Smooth muscle cell (in vitro differentiated cells): ENCODE measurements around the gene FAM219A. TPM values are rescaled to one million over a fixed set of nuclear protein-coding genes. Genes with fewer than 3 reads are reported as not detected.

Experiments used
- DNase-seq: peaks from one replicate; lab custom pipeline; 2025; ENCODE audit not compliant: unreplicated experiment; lab: John Stamatoyannopoulos, UW
- H2AFZ ChIP-seq: fragments of 200-600 bp; sonication (generic); 2 replicates; pipeline ENCODE4 v1.6.0; 2016; ENCODE audit warnings: antibody characterized with exemption, low read depth, mild to moderate bottlenecking
- H3F3A ChIP-seq: fragments of 200-600 bp; sonication (generic); 2 replicates; pipeline ENCODE4 v1.6.0; 2017; ENCODE audit warnings: antibody characterized with exemption, low read depth
- H3K27ac ChIP-seq: fragments of 200-600 bp; sonication (generic); 2 replicates; pipeline ENCODE4 v1.5.1; 2016; ENCODE audit warnings: low read depth, mild to moderate bottlenecking
- H3K27me3 ChIP-seq: fragments of 200-600 bp; sonication (generic); 2 replicates; pipeline ENCODE4 v1.6.1; 2016; ENCODE audit warnings: low read depth, mild to moderate bottlenecking
- H3K36me3 ChIP-seq: fragments of 200-600 bp; sonication (generic); 2 replicates; pipeline ENCODE4 v1.5.1; 2016; ENCODE audit warnings: low read depth
- H3K4me1 ChIP-seq: fragments of 200-600 bp; sonication (generic); 2 replicates; pipeline ENCODE4 v1.5.1; 2016; ENCODE audit warnings: low read depth
- H3K4me2 ChIP-seq: fragments of 200-600 bp; sonication (generic); 2 replicates; pipeline ENCODE4 v1.6.0; 2016; ENCODE audit warnings: mild to moderate bottlenecking
- H3K4me3 ChIP-seq: fragments of 200-600 bp; sonication (generic); 2 replicates; pipeline ENCODE4 v1.5.1; 2016; ENCODE audit warnings: mild to moderate bottlenecking
- H3K79me2 ChIP-seq: fragments of 200-600 bp; sonication (generic); 2 replicates; pipeline ENCODE4 v1.6.0; 2016; ENCODE audit warnings: low read depth, mild to moderate bottlenecking
- H3K9ac ChIP-seq: fragments of 200-600 bp; sonication (generic); 2 replicates; pipeline ENCODE4 v1.6.0; 2016; ENCODE audit warnings: low read depth
- H3K9me3 ChIP-seq: fragments of 200-600 bp; sonication (generic); replicated peaks from 2 replicates; pipeline ENCODE4 v1.5.1; 2016; ENCODE audit warnings: low read depth
- H4K20me1 ChIP-seq: fragments of 200-600 bp; sonication (generic); 2 replicates; pipeline ENCODE4 v1.6.0; 2016; ENCODE audit warnings: low read depth
- WGBS: methylation state at CpG from one replicate; pipeline ENCODE4 v1.1.7; 2016; ENCODE audit warnings: low lambda C conversion rate; 5-methylcytosine and 5-hydroxymethylcytosine counted together
- polyA plus RNA-seq: library from polyadenylated mRNA; unstranded; fragments of >200 nt; fragmentation: Nextera tagmentation; extraction: Ambion mirVana; gene quantifications from 2 replicates; pipeline ENCODE4 v1.2.1, GENCODE V29; 2016
- total RNA-seq: library from RNA; depleted of rRNA; stranded (reverse); fragments of >200 nt; gene quantifications from 2 replicates; pipeline ENCODE4 v1.2.3, GENCODE V29; 2014
- TF ChIP-seq, protein P1 (sequence below): fragments of 200-600 bp; sonication (generic); IDR thresholded peaks from 2 replicates; pipeline ENCODE4 v1.5.1; 2017; ENCODE audit warnings: borderline replicate concordance, mild to moderate bottlenecking, antibody characterized with exemption; ENCODE audit not compliant: insufficient read depth, poor library complexity, severe bottlenecking

FAM219A gene
- total and polyA plus RNA-seq, 2 experiments from 2014 or later: 13.3 to 29.5 TPM

DNA sequence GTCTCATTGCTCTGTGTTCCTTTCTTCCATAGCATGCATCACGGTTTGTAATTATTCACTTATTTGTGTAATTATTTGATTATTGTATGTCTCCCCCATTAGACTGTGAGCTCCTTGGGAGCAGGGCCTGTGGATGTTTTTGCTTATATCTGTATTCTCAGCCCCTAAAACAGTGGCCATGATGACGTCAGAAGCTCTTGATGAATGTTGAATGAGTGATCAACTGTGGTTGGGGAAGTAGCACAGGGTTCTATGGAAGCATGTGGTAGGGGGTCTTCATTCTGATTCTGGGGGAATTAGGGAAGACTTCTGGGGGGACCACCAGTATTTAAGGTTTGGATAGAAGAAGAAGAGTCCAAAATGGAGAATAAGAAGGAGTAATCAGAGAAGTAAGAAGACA, 6.2 kb upstream of the FAM219A start:
- H3K27me3 ChIP-seq: peaks cover 13% of the 10 kb centered on the region
- no peaks in the 10 kb centered on the region for H3K79me2 ChIP-seq
- TF ChIP-seq, protein P1, sequence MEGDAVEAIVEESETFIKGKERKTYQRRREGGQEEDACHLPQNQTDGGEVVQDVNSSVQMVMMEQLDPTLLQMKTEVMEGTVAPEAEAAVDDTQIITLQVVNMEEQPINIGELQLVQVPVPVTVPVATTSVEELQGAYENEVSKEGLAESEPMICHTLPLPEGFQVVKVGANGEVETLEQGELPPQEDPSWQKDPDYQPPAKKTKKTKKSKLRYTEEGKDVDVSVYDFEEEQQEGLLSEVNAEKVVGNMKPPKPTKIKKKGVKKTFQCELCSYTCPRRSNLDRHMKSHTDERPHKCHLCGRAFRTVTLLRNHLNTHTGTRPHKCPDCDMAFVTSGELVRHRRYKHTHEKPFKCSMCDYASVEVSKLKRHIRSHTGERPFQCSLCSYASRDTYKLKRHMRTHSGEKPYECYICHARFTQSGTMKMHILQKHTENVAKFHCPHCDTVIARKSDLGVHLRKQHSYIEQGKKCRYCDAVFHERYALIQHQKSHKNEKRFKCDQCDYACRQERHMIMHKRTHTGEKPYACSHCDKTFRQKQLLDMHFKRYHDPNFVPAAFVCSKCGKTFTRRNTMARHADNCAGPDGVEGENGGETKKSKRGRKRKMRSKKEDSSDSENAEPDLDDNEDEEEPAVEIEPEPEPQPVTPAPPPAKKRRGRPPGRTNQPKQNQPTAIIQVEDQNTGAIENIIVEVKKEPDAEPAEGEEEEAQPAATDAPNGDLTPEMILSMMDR: no peak
- no peaks in the 10 kb centered on the region for H4K20me1 ChIP-seq
- H3F3A ChIP-seq: no peaks in the 10 kb centered on the region
- H3K9me3 ChIP-seq: no peaks in the 10 kb centered on the region
- H3K27ac ChIP-seq: no peak overlapping the region
- no peak overlapping the region for H3K4me2 ChIP-seq
- H3K4me1 ChIP-seq: peaks cover 12% of the 10 kb centered on the region
- 81% methylated on average over 2 of the region's 2 CpGs for WGBS
- no peak overlapping the region for H3K4me3 ChIP-seq
- DNase-seq: no peak
- H3K9ac ChIP-seq: no peak overlapping the region
- H2AFZ ChIP-seq: no peak overlapping the region
- no peaks in the 10 kb centered on the region for H3K36me3 ChIP-seq

DNA sequence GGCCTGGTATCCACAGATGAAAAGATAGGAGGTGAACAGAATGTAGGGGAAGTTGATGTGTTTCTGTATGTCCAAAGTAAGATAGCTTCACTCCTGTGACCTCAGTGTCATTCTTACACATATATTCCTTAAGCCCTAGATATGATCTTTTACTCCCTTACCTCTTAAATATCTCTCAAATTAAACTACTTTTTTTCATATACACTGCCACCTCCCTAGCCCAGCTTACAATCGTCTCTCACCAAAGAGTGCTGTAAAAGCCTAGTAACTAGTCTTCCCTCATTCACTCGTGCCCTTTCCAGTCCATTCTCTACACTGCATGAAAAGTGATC, 5.5 kb upstream of the FAM219A start:
- Histone ChIP-seq H3F3A (no peaks in the 10 kb centered on the region), H3K79me2 (no peaks in the 10 kb centered on the region), H3K4me1 (peaks cover 12% of the 10 kb centered on the region), H3K36me3 (no peaks in the 10 kb centered on the region), H3K4me2 (no peak overlapping the region), H4K20me1 (no peaks in the 10 kb centered on the region), H3K27ac (no peak overlapping the region), H3K4me3 (no peak overlapping the region), H3K9ac (no peak overlapping the region), H2AFZ (no peak overlapping the region), H3K27me3 (peaks cover 13% of the 10 kb centered on the region), H3K9me3 (no peaks in the 10 kb centered on the region)
- TF ChIP-seq, protein P1: no peak
- 91% methylated on average over 2 of the region's 2 CpGs for WGBS
- DNase-seq: no peak

DNA sequence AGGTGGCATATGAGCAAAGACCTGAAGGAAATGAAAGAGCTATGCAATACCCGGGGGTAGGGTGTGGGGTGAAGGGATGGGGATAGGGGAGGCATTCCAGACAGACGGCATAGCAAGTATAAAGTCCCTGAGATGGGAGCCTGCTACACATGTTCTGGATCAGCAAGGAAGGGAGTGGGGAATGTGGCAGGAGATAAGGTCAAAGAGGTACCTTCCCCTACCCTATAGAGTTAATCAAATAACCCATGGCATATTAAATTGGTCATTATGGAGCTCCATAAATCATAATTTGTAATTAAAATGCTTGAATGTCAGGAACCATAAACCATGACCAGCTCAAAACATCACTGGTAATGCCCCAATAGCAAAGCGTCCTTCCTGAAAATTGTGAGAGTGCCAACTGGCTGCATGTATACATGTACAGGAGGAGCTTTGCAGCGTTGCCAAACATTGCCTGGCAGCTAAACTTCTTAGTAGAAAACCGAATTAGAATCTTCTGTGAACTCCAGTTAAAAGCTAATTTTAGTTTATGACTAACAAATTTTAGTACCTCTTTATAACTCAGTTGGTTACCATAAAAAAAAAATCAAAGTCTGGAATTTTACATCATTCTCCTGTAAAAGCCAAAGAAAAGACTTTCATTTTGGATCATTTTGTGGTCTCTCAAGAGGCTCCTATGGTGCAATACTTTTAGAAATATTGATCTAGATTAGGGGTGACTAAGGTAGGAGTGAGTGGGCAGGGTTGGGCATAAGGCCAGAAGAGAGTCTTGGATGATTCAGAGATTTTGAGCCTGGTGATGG, 4.9 kb upstream of the FAM219A start:
- H4K20me1 ChIP-seq: no peaks in the 10 kb centered on the region
- no peak for DNase-seq
- H3K4me1 ChIP-seq: peaks cover 12% of the 10 kb centered on the region
- H3K27me3 ChIP-seq: peaks cover 13% of the 10 kb centered on the region
- H3K36me3 ChIP-seq: no peaks in the 10 kb centered on the region
- no peak overlapping the region for H3K4me2 ChIP-seq
- no peak overlapping the region for H3K9ac ChIP-seq
- no peak overlapping the region for H3K4me3 ChIP-seq
- 78% methylated on average over 5 of the region's 5 CpGs for WGBS
- TF ChIP-seq, protein P1: no peak
- no peak overlapping the region for H2AFZ ChIP-seq
- H3K27ac ChIP-seq: no peak overlapping the region
- H3K9me3 ChIP-seq: no peaks in the 10 kb centered on the region
- H3K79me2 ChIP-seq: no peaks in the 10 kb centered on the region
- H3F3A ChIP-seq: no peaks in the 10 kb centered on the region

DNA sequence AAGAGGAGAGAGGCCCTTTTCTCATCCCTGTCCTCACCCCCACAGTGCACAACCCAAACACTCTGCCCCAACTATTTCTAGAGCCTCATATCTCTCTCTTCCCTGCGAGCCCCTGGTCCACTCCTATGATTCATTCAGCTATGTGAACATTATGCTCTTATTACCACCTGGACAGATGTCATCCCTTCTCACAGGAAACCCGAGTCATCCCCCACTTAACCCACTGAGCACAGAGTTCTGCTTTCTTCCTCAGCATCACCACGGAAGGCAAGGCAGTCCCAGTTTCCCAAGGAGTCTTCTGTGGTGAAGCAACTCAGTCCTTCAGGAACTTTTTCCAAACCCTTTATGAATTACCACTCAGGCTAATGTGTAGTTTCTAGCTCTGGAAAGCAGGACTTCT, 1.6 kb upstream of the FAM219A start:
- no peaks in the 10 kb centered on the region for H3K9me3 ChIP-seq
- peaks cover 4% of the 10 kb centered on the region for H3K27me3 ChIP-seq
- H3K36me3 ChIP-seq: no peaks in the 10 kb centered on the region
- peaks cover 29% of the 10 kb centered on the region for H3K79me2 ChIP-seq
- peaks cover 5% of the 10 kb centered on the region for H3K4me1 ChIP-seq
- H3K27ac ChIP-seq: no peak overlapping the region
- no peak overlapping the region for H2AFZ ChIP-seq
- no peaks in the 10 kb centered on the region for H3F3A ChIP-seq
- no peak overlapping the region for H3K4me3 ChIP-seq
- H3K4me2 ChIP-seq: no peak overlapping the region
- 62% methylated on average over 3 of the region's 3 CpGs for WGBS
- DNase-seq: no peak
- H3K9ac ChIP-seq: no peak overlapping the region
- TF ChIP-seq, protein P1: no peak
- peaks cover 19% of the 10 kb centered on the region for H4K20me1 ChIP-seq
